ENCODE results near the gene NUDT7.

Gene NUDT7

GRCh38 chr16:77736879-77737278 lies 14.6 kb downstream of the NUDT7 start:
- Histone ChIP-seq H3K27ac (ENCODE audit: low read depth, low read length) (no peak overlapping the region), H3K4me3 (ENCODE audit: low read length) (no peak overlapping the region), H3K36me3 (ENCODE audit: control insufficient read depth, insufficient read depth, low read length) (no peaks in the 10 kb centered on the region), H3K9ac (ENCODE audit: low read length) (no peak overlapping the region), H3K27me3 (ENCODE audit: control insufficient read depth, insufficient read depth, low read length) (no peaks in the 10 kb centered on the region), H3K4me1 (ENCODE audit: control insufficient read depth, insufficient read depth, low read length) (no peaks in the 10 kb centered on the region)

DNA sequence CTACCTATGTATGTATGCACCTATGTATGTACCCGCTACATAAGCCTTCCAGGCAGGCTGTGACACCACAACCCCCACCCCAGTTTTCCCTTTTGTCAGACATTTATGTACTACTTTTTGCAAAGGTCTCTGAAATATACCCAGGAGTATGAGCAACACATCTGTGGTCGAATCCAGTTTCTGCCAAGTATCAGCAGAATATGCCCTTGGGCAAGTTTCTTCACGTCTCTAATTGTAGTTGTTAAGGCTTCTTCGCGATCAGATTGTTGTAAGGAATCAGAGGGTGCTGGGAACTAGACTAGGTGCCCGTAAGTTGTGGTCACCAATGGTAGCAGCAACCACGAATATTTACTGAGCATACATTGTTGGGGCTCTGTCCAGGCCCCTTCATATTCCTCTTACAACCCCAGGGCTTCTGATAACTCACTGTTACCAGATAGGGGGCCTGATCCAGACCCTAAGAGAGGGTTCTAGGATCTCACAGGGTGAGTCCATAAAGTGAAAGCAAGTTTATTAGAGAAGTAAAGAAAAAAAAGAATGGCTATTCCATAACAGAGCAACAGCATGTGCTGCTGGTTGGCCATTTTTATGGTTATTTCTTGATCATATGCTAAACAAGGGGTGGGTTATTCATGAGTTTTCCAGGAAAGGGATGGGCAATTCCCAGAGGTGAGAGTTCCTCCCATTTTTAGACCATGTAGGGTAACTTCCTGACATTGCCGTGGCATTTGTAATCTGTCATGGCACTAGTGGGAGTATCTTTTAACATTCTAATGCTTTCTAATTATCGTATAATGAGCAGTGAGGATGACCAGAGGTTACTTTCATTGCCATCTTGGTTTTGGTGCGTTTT lies 16.6 kb downstream of the NUDT7 start:
- H3K4me1 ChIP-seq (ENCODE audit: control insufficient read depth, insufficient read depth, low read length): no peaks in the 10 kb centered on the region
- H3K27me3 ChIP-seq (ENCODE audit: control insufficient read depth, insufficient read depth, low read length): no peaks in the 10 kb centered on the region
- H3K36me3 ChIP-seq (ENCODE audit: control insufficient read depth, insufficient read depth, low read length): no peaks in the 10 kb centered on the region

DNA sequence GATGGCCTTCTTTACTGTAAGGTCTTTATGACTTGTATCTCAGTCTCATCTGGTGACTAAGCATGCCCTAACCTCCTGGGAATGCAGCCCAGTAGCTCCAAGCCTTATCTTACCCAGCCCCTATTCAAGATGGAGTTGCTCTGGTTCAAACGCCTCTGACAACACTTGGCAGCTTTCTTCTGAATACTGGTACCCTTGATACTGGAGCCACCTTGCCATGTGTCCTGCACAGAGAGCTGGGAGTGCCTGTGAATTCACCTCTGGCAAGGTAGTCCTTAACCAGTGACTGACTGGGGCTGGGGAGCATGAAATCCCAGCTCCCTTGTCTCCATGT lies 17.2 kb downstream of the NUDT7 start:
- H3K4me1 ChIP-seq (ENCODE audit: control insufficient read depth, insufficient read depth, low read length): no peaks in the 10 kb centered on the region
- H3K27ac ChIP-seq (ENCODE audit: low read depth, low read length): no peak overlapping the region
- no peaks in the 10 kb centered on the region for H3K36me3 ChIP-seq (ENCODE audit: control insufficient read depth, insufficient read depth, low read length)
- no peaks in the 10 kb centered on the region for H3K27me3 ChIP-seq (ENCODE audit: control insufficient read depth, insufficient read depth, low read length)
- no peak overlapping the region for H3K4me3 ChIP-seq (ENCODE audit: low read length)
- no peak overlapping the region for H3K9ac ChIP-seq (ENCODE audit: low read length)

More for the DNA sequence above, 16.6 kb downstream of the NUDT7 start:
- Histone ChIP-seq H3K4me3 (ENCODE audit: low read length) (no peak overlapping the region), H3K9ac (ENCODE audit: low read length) (no peak overlapping the region), H3K27ac (ENCODE audit: low read depth, low read length) (no peak overlapping the region)

DNA sequence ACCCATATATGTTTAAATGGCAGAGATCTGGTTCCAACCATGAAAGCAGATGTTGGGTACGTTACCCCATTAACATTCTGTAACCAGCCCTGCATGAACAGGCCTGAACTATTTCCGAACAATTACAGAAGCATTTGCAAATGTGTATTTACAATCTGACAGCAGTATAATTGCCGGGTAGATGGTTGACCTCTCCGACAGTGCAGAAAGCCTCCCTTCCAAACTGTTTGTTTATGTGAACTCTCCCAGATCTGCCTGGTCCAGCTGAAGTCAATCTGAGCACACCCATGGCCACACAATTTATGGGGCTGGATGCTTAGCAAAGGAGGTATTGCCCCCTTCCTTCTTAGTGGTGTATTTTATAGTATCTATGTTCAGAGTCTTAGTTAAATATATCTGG lies 21.8 kb downstream of the NUDT7 start:
- Histone ChIP-seq H3K4me3 (ENCODE audit: low read length) (no peak overlapping the region), H3K9ac (ENCODE audit: low read length) (no peak overlapping the region), H3K36me3 (ENCODE audit: control insufficient read depth, insufficient read depth, low read length) (no peaks in the 10 kb centered on the region)

DNA sequence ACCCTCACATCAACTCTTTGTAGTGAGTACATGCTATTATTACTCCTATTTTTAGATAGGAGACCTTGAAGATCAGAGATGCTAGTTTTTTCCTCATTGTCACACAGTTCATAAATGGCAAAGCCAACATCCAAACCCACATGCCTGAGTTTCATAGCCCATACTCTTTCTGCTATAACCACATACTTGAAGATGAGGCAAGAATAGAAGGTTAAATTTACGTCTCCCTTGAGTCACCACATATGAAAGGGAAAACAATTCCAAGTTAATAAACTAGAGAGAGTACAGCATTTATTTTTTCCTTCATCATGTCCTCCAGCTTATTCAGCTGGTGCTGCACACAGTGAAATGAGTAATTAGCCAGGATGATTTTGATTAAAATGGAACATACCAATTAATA lies 23.7 kb downstream of the NUDT7 start:
- no peaks in the 10 kb centered on the region for H3K27me3 ChIP-seq (ENCODE audit: control insufficient read depth, insufficient read depth, low read length)
- H3K9ac ChIP-seq (ENCODE audit: low read length): no peak overlapping the region
- no peak overlapping the region for H3K4me3 ChIP-seq (ENCODE audit: low read length)
- H3K4me1 ChIP-seq (ENCODE audit: control insufficient read depth, insufficient read depth, low read length): no peaks in the 10 kb centered on the region
- H3K36me3 ChIP-seq (ENCODE audit: control insufficient read depth, insufficient read depth, low read length): no peaks in the 10 kb centered on the region
- H3K27ac ChIP-seq (ENCODE audit: low read depth, low read length): no peak overlapping the region

More for the DNA sequence above, 21.8 kb downstream of the NUDT7 start:
- Histone ChIP-seq H3K27me3 (ENCODE audit: control insufficient read depth, insufficient read depth, low read length) (no peaks in the 10 kb centered on the region), H3K27ac (ENCODE audit: low read depth, low read length) (no peak overlapping the region), H3K4me1 (ENCODE audit: control insufficient read depth, insufficient read depth, low read length) (no peaks in the 10 kb centered on the region)

DNA sequence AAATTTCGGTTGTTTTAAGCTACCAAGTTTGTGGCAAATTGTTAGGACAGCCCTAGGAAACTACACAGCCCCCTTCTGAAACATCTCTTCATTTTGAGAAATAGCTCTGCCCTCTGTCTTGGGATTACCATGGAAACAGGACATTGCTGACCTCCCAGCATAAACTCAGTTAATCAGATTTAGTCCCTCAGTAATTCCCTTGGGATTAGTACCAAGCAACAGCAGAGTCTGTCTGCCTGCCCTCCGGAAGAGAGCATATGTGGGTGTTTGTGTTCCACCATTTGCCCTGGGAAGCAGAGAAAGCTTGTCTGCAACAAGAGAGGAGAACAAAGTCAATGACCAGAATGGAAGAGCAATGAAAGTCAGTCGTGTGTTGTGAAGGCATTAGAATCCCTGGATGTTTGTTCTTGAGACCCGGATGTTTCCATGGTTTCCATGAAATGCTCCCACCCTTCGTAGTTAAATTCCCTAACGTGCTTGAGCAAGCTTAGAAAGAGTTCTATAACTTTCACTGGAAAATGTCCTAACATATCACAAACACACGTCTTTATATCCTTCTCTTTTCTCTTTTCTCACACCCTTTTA lies 26.2 kb downstream of the NUDT7 start:
- H3K9ac ChIP-seq (ENCODE audit: low read length): no peak overlapping the region
- H3K4me1 ChIP-seq (ENCODE audit: control insufficient read depth, insufficient read depth, low read length): no peaks in the 10 kb centered on the region
- H3K4me3 ChIP-seq (ENCODE audit: low read length): no peak overlapping the region
- no peaks in the 10 kb centered on the region for H3K27me3 ChIP-seq (ENCODE audit: control insufficient read depth, insufficient read depth, low read length)
- no peaks in the 10 kb centered on the region for H3K36me3 ChIP-seq (ENCODE audit: control insufficient read depth, insufficient read depth, low read length)
- H3K27ac ChIP-seq (ENCODE audit: low read depth, low read length): no peak overlapping the region

DNA sequence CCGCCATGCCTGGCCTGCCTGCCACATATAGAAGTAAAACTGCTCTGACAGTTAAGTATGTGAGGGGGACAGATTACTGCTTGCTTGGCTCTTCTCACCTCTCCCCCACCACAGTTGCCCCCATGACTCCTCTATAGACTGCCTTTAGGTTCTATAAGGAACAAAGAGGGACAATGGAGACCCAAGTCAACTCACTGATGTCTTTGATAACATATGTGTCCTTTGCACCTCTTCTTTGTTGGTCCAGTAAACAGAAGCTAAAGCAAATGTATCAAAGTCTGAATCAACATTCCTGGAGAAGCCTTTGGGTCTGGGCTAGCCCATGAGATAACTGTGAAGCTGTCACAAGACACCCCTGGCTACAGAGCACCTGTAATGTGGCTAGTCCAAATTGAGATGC lies 27.1 kb downstream of the NUDT7 start:
- Histone ChIP-seq H3K27me3 (ENCODE audit: control insufficient read depth, insufficient read depth, low read length) (no peaks in the 10 kb centered on the region), H3K9ac (ENCODE audit: low read length) (no peak overlapping the region), H3K36me3 (ENCODE audit: control insufficient read depth, insufficient read depth, low read length) (no peaks in the 10 kb centered on the region), H3K4me3 (ENCODE audit: low read length) (no peak overlapping the region), H3K27ac (ENCODE audit: low read depth, low read length) (no peak overlapping the region), H3K4me1 (ENCODE audit: control insufficient read depth, insufficient read depth, low read length) (no peaks in the 10 kb centered on the region)

GRCh38 chr16:77758046-77758445 lies 35.7 kb downstream of the NUDT7 start:
- H3K27me3 ChIP-seq (ENCODE audit: control insufficient read depth, insufficient read depth, low read length): no peaks in the 10 kb centered on the region
- no peaks in the 10 kb centered on the region for H3K4me1 ChIP-seq (ENCODE audit: control insufficient read depth, insufficient read depth, low read length)
- H3K27ac ChIP-seq (ENCODE audit: low read depth, low read length): no peak overlapping the region
- no peak overlapping the region for H3K9ac ChIP-seq (ENCODE audit: low read length)
- no peak overlapping the region for H3K4me3 ChIP-seq (ENCODE audit: low read length)
- no peaks in the 10 kb centered on the region for H3K36me3 ChIP-seq (ENCODE audit: control insufficient read depth, insufficient read depth, low read length)

DNA sequence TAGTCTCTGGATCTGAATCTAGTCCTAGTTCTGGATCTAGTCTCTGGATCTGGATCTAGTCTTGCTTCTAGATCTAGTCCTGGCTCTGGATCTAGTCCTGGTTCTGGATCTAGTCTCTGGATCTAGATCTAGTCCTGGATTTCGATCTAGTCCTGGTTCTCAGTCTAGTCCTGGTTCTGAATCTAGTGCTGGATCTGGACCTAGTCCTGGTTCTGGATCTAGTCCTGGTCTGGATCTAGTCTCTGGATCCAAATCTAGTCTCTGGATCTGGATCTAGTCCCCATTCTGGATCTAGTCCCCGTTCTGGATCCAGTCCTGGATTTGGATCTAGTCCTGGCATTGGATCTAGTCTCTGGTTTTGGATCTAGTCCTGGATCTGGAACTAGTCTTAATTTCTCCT lies 36.2 kb downstream of the NUDT7 start:
- H3K27me3 ChIP-seq (ENCODE audit: control insufficient read depth, insufficient read depth, low read length): no peaks in the 10 kb centered on the region
- no peak overlapping the region for H3K9ac ChIP-seq (ENCODE audit: low read length)
- H3K4me3 ChIP-seq (ENCODE audit: low read length): no peak overlapping the region
- no peak overlapping the region for H3K27ac ChIP-seq (ENCODE audit: low read depth, low read length)
- no peaks in the 10 kb centered on the region for H3K36me3 ChIP-seq (ENCODE audit: control insufficient read depth, insufficient read depth, low read length)
- no peaks in the 10 kb centered on the region for H3K4me1 ChIP-seq (ENCODE audit: control insufficient read depth, insufficient read depth, low read length)

- Histone ChIP-seq H3K4me3 (ENCODE audit: low read length) (no peak overlapping the region), H3K4me1 (ENCODE audit: control insufficient read depth, insufficient read depth, low read length) (no peaks in the 10 kb centered on the region), H3K9ac (ENCODE audit: low read length) (no peak overlapping the region)
These were observed 36.9 kb downstream of the NUDT7 start for GRCh38 chr16:77759201-77759600.

DNA sequence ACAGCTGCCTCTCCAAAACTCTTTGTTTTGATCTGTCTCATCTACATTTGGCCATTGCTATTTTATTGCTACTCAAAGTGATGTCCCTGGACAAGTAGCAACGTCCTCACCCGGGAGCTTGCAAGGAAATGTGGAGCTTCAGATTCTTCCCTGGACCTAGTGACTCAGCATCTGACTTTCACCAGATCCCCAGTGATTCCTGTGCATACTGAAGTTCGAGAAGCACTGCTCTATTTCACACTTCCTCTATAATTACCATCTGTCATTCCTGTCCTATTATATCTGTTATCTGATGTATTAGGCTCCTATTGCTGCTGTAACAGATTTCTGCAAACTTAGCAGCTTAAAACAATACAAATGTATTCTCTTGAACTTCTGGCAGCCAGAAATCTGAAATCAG lies 37.5 kb downstream of the NUDT7 start:
- no peak overlapping the region for H3K9ac ChIP-seq (ENCODE audit: low read length)

More at GRCh38 chr16:77759201-77759600, 36.9 kb downstream of the NUDT7 start:
- Histone ChIP-seq H3K36me3 (ENCODE audit: control insufficient read depth, insufficient read depth, low read length) (no peaks in the 10 kb centered on the region), H3K27ac (ENCODE audit: low read depth, low read length) (no peak overlapping the region), H3K27me3 (ENCODE audit: control insufficient read depth, insufficient read depth, low read length) (no peaks in the 10 kb centered on the region)

DNA sequence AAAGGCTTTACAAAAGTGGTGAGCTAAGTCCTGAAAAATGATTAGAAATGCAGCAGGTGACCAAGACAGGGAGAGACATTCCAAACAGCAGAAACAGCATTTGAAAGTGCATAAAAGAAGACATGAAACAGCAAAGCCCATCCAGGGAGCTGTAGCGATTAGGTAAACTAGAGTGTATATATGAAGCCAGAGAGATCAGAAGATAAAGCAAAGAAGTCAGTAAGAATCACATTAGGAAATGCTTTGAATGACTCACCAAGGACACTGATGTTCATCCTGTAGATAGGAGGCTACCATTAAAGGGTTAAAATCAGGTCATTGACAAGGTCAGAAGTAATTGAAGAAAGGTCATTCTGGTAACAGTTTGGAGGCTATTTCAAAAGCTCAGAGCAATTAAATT lies 38.5 kb downstream of the NUDT7 start:
- H3K27ac ChIP-seq (ENCODE audit: low read depth, low read length): no peak overlapping the region
- H3K36me3 ChIP-seq (ENCODE audit: control insufficient read depth, insufficient read depth, low read length): no peaks in the 10 kb centered on the region
- H3K9ac ChIP-seq (ENCODE audit: low read length): no peak overlapping the region
- H3K27me3 ChIP-seq (ENCODE audit: control insufficient read depth, insufficient read depth, low read length): no peaks in the 10 kb centered on the region
- no peaks in the 10 kb centered on the region for H3K4me1 ChIP-seq (ENCODE audit: control insufficient read depth, insufficient read depth, low read length)
- no peak overlapping the region for H3K4me3 ChIP-seq (ENCODE audit: low read length)

More for the DNA sequence above, 37.5 kb downstream of the NUDT7 start:
- Histone ChIP-seq H3K27ac (ENCODE audit: low read depth, low read length) (no peak overlapping the region), H3K27me3 (ENCODE audit: control insufficient read depth, insufficient read depth, low read length) (no peaks in the 10 kb centered on the region), H3K4me3 (ENCODE audit: low read length) (no peak overlapping the region), H3K36me3 (ENCODE audit: control insufficient read depth, insufficient read depth, low read length) (no peaks in the 10 kb centered on the region), H3K4me1 (ENCODE audit: control insufficient read depth, insufficient read depth, low read length) (no peaks in the 10 kb centered on the region)

- no peak overlapping the region for H3K9ac ChIP-seq (ENCODE audit: low read length)
- no peaks in the 10 kb centered on the region for H3K27me3 ChIP-seq (ENCODE audit: control insufficient read depth, insufficient read depth, low read length)
- no peaks in the 10 kb centered on the region for H3K36me3 ChIP-seq (ENCODE audit: control insufficient read depth, insufficient read depth, low read length)
- H3K4me1 ChIP-seq (ENCODE audit: control insufficient read depth, insufficient read depth, low read length): no peaks in the 10 kb centered on the region
- H3K4me3 ChIP-seq (ENCODE audit: low read length): no peak overlapping the region
- no peak overlapping the region for H3K27ac ChIP-seq (ENCODE audit: low read depth, low read length)
These were observed 38.9 kb downstream of the NUDT7 start for GRCh38 chr16:77761204-77761603.

All from rectal smooth muscle tissue (tissue), 1 donor.